Lower leg skin (tissue), 4 donors: Measurements from ENCODE around the gene FKBP4. TPM values are rescaled to one million over a fixed set of nuclear protein-coding genes. Genes with fewer than 3 reads are reported as not detected.

Experiments
- DNase-seq, 2 donors: peaks; one replicate each; pipeline ENCODE4 v3.0.0-alpha.2; 2019; ENCODE audit warnings: low spot score in 2 of 2
- H3K4me3 ChIP-seq: fragments of 200-600 bp; sonication (generic); 2 replicates; pipeline ENCODE4 v1.5.1; 2017; ENCODE audit warnings: mild to moderate bottlenecking, low read depth; ENCODE audit not compliant: poor library complexity, severe bottlenecking
- CTCF ChIP-seq, 3 donors: fragments of 450-650 bp; IDR thresholded peaks; one replicate each; pipeline ENCODE4 v1.5.1; 2016; ENCODE audit warnings: antibody characterized with exemption in 3 of 3, mild to moderate bottlenecking in 3 of 3, moderate library complexity in 2 of 3
- POLR2A ChIP-seq, 2 donors: fragments of 450-650 bp; IDR thresholded peaks; one replicate each; pipeline ENCODE4 v1.6.1; 2016 to 2017; ENCODE audit warnings: antibody characterized with exemption in 2 of 2, mild to moderate bottlenecking in 1 of 2, moderate library complexity in 1 of 2
- WGBS, 2 donors: methylation state at CpG; one replicate each; pipeline ENCODE4 v1.1.5; 2018; 5-methylcytosine and 5-hydroxymethylcytosine counted together
- intact Hi-C: fragments of 100-400 bp; cut with DNase I; formaldehyde crosslinking; loops from one replicate; pipeline ENCODE4 v1.15.0; 2023; ENCODE audit warnings: low total_unique reads
- total RNA-seq, 4 donors: library from RNA; depleted of rRNA; stranded (reverse); fragments of >200 nt; gene quantifications; one replicate each; pipeline ENCODE4 v1.1.0, GENCODE V29; 2016

FKBP4 gene
- total RNA-seq, 4 donors from 2014 or later = 43.1 to 65.0 (median 50.2) TPM

GRCh38 chr12:2811801-2812200 is 17.0 kb downstream of the FKBP4 start:
- intact Hi-C loops = loop anchor here (5.0 kb wide), 1 partner anchor 980 kb away; no protein-coding TSS in a partner anchor
- TF ChIP-seq POLR2A (IDR thresholded peaks at IDR 0.05) (no peak), CTCF (IDR thresholded peaks at IDR 0.05) (no peak)
- DNase-seq = no peak
- WGBS, 2 donors = 55 to 62% methylated on average over 5 of the region's 5 CpGs
- no peak overlapping the region for H3K4me3 ChIP-seq

DNA sequence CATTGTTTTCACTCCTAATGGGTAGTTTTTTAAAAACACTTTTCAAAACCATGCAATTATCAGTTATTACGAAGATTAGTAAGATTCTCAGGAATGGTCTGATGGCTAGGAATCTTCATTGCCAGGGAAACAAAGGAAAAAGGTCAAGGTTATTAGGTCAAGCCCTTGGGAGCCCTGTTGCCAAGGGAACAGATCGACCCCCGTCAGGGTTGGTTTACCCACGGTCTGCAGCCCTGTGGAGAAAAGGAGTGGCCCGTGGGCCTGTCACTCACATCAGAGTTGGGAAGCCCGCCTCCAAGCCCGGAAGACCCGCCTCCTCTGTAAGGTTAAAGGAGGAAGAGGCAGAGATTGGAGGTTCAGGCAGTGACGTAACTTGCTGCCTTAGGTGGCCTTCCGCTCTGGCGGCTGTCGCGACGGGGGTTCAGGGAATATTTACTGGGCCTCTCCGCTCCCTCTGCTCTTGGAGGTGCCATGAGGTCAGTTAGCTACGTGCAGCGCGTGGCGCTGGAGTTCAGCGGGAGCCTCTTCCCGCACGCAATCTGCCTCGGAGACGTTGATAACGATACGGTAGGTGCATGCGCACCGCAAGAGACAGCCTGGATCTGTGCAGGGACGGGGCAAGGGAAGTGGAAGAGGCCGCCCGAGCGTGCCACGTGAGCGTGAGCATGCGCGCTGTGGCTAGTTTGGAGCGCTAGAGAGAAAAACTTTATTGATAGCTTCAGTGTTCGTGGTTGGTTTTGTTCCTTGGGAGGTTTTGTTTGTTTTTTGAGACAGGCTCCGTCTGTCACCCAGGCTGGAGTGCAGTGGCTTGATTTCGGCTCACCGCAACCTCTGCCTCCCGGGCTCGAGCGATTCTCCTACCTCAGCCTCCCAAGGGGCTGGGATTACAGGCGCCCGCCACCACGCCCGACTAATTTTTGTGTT is 17.8 kb downstream of the FKBP4 start, which contains the start of gene ITFG2:
ITFG2 (plus strand) TSS at position 379 of the 924 bp plus-strand sequence; CDS start at position 472, 93 bp downstream.
- intact Hi-C loops = loop anchor here (5.0 kb wide), 1 partner anchor 980 kb away; no protein-coding TSS in a partner anchor
- DNase-seq = peak; percentile 99
- no peak for TF ChIP-seq POLR2A (IDR thresholded peaks at IDR 0.05)
- peak in 1 of 3 donors; percentile 43 for TF ChIP-seq CTCF (IDR thresholded peaks at IDR 0.05)

GRCh38 chr12:2813214-2814185 is 18.7 kb downstream of the FKBP4 start:
- intact Hi-C loops = loop anchor here (5.0 kb wide), 1 partner anchor 981 kb away; no protein-coding TSS in a partner anchor
- DNase-seq = peak in 1 of 2 donors; percentile 34
- TF ChIP-seq CTCF (IDR thresholded peaks at IDR 0.05) (no peak), POLR2A (IDR thresholded peaks at IDR 0.05) (no peak)
- peak overlapping the region; percentile 61 for H3K4me3 ChIP-seq
- 15% methylated on average over 10 of the region's 10 CpGs for WGBS, 2 donors

More for the DNA sequence above, 17.8 kb downstream of the FKBP4 start, which contains the start of gene ITFG2:
- WGBS, 2 donors = 0% methylated on average over 43 to 48 of the region's 48 CpGs
- peak within 1 kb of the TSS; percentile 61 for H3K4me3 ChIP-seq

DNA sequence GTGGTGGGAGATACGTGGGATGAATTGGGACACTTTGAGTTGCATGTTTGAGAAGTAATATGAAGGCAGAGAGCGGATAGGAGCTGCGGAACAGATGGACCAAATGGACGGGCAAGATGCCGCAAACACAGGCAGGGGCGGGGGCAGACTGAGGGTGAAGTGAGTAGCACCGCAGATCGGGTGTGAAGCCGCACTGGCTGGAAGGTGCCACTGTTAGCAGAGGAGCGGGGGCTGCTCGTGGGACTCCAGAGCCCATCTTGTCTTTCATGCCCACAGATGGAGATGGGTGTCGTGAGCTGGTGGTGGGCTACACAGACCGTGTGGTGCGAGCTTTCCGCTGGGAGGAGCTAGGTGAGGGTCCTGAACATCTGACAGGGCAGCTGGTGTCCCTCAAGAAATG is 25.0 kb downstream of the FKBP4 start:
- no peak for DNase-seq
- intact Hi-C loops = no loop called here
- TF ChIP-seq CTCF (IDR thresholded peaks at IDR 0.05) (no peak), POLR2A (IDR thresholded peaks at IDR 0.05) (no peak)
- H3K4me3 ChIP-seq = no peak overlapping the region
- 92 to 96% methylated on average over 15 of the region's 15 CpGs for WGBS, 2 donors

- WGBS, 2 donors = 83 to 87% methylated on average over 7 to 9 of the region's 9 CpGs
- DNase-seq = no peak
- no peak overlapping the region for H3K4me3 ChIP-seq
- TF ChIP-seq POLR2A (IDR thresholded peaks at IDR 0.05) (no peak), CTCF (IDR thresholded peaks at IDR 0.05) (no peak)
- intact Hi-C loops = no loop called here
Observed at GRCh38 chr12:2820432-2820831, 25.7 kb downstream of the FKBP4 start.
